ENCODE measurements around the gene HEXD.
"Not testable (repeated sequence)": the region's sequence is repeated elsewhere in the genome, so short reads cannot be mapped to it uniquely, and the experiment has no call there.

The HEXD gene

DNA sequence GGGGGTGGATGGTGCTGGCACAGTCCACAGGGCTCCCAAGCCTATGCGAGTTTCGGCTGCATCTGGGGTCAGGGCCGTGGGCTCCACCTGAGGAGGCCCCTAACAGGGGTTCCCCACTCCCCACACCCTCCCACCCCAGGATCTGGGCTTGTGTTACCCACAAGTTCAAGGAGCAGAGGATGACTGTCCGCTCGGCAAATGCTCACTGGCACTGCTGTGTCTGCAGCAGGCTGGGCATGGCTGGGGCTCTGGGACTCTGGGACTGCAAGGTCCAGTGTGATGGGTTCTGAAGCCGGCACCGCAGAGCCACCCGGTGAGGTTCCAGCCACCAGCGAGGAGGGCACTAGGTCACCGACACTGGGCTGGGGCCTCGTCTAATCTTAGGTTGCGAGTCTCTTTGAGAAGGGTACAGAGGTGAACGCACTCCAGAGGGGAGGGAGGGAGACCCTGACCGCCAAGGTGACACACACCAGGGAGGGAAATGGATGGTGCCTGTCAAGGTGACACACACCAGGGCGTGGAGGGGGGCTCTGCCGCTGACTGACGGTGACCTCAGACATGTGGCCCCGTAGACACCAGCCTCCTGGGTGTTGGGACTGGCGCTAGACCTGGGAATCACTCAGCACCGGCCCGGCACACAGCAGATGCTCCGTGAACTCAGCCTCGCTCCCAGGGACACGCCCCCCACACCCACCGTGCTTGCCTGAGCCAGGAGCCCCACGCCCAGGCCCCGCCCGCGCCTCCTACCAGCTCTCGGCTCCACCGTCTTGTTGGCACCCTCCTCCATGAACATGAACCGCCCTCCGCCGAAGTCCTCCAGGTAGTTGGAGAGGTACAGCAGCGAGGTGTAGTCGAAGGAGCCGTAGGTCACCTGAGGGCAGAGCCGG lies 20.5 kb upstream of the HEXD start:
- no peak for DNase-seq

DNA sequence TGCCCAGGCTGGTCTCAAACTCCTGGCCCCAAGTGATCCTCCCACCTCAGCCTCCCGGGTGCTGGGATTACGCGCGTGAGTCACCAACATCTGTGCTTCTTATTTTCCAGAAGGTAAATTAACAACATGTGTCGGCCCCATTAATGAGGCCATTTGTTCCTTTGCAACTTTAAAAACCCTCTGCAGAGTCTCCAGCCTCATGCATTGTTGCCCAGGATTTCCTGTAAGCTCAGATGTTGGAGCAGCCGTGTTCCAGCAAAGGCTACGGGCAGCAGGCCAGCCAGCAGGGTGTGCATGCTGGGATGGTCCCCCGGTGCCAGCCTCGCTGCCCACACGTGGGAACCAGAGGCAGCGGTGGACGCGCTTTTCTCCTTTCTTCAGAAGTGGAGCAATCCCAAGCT lies 19.1 kb upstream of the HEXD start:
- DNase-seq: no peak

DNA sequence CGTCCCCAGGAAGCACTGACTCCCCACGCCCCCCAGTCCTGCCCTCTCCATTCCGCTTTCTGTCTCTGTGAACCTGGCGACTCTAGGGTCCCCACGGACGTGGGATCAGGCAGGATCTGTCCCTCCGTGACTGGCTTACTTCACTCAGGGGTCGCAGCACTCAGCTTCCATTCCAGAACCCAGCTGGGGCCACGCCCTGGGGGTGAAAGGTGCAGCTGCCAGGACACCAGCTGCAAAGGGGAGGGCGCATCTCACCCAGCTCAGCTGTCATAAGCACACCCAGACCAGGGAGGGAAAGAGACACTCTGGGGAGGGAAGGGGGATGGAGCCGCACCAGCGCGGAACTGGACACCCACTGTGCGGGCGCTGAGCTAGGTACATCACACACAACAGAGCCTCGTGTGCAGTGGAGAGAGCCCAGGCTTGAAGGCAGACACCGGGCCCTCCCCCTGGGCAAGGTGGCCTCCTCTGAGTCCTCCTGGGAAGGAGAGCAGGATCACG lies 18.5 kb upstream of the HEXD start:
- DNase-seq: no peak

DNA sequence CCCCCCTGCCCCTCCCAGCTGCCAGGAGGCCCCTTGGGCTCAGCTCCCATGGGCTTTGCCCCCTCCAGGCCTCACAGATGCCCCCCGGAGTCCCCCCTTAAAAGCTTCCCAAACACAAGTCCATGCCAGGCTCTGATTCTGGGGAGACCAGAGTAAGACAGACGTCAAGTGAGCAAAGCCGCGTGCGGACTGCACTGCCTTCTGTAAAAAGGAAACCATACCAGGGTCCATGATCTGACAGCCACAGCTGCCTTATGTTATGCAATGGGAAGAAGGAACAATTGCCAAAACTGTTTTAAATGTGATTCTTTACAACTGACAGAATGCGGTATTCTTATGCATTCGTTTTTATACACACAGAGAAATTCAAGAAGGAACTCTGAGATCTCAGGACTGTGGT lies 17.9 kb upstream of the HEXD start:
- peak; percentile 83 for DNase-seq

DNA sequence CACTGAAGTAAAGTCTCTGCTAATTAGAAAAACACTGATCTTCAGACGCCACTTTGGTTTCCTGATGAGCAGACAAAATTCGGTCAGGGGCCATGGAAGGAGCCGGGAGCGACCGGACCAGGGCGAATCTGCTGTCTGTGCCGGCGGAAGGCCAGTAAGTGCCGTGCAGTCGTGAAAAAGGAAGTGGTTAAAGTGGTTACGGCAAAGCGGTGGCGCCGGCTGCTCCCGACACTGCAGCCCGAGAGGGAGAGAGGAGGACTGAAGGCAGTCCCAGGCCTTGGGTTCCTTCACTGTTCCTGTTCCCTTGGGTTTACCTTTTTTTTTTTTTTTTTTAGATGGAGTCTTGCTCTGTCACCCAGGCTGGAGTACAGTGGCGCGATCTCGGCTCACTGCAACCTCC lies 17.3 kb upstream of the HEXD start:
- peak; percentile 93 for DNase-seq

DNA sequence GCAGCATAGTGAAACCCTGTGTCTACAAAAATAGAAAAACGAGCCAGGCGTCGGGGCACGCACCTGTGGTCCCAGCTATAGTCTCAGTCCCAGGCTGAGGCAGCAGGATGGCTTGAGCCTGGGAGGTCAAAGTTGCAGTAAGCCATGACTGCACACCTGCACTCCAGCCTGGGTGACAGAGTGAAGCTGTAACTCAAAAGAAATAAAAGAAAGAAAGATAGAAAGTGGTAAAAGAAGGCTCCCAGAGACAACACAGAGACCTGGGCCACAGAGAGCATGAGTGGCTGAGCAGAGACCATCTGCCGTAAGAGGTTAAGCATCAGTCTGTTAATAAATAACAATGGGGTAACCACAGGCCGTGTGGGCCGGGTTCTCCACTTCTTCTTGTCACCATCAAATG lies 15.3 kb upstream of the HEXD start:
- DNase-seq: no peak

DNA sequence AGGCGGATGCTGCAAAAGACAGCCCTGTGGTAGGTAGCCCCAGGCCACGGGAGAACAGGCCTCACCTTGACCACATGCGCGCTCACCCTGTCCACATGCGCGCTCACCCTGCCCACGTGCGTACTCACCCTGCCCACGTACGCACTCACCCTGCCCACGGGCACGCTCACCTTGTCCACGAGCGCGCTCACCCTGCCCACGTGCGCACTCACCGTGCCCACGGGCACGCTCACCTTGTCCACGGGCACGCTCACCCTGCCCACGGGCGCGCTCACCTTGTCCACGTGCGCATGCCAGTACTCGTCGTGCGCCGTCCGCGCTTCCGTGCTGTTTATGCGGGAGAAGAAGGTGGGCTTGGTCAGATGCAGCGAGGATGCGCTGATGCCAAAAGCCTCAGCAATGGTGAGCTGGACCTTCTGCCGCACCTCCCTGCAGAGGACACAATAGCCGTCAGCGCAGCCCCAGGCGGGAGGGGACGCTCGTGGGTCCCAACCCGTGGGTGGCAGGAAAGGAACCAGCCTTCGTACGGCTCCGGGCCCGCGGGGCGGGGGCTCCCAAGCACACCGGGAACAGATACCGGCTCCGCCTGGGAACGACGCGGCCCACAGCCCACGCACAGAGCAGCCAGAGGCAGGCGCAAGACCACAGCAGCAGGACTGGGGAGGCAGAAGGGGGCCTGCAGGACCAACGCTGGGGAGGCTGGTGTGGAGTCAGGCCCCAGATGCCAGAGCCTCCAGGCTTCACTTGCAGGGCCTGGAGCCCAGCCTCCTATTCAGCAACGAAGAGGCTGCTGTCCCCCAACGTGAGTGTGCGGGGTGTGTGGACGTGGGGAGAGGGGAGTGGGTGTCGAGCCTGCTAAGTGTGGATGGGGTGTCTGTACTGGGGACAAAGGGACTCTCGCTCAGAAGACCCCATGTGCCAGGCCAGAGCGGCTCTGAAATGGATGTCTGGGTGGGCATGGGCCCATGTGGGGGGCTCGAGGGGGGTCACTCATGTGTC lies 14.2 kb upstream of the HEXD start:
- DNase-seq: no peak

DNA sequence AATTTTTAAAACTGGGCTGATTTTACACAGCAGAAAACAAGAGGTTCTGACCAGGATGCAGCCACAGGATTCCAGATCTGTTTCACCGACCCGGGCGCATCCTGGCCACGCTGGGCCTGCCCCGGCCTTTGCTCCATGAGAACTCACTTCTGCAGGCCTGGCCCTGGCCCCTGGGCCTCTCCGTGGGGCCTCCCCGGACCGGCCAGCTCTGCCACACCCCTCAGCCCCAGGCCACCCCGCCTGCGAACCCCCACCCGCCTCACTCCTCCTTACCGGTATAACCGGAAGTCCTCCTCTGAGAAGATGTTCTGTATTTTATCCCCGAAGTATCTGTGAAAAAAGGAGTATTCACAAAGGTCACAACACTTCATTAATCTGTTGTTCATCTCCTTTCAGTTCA lies 13.1 kb upstream of the HEXD start:
- DNase-seq: no peak

DNA sequence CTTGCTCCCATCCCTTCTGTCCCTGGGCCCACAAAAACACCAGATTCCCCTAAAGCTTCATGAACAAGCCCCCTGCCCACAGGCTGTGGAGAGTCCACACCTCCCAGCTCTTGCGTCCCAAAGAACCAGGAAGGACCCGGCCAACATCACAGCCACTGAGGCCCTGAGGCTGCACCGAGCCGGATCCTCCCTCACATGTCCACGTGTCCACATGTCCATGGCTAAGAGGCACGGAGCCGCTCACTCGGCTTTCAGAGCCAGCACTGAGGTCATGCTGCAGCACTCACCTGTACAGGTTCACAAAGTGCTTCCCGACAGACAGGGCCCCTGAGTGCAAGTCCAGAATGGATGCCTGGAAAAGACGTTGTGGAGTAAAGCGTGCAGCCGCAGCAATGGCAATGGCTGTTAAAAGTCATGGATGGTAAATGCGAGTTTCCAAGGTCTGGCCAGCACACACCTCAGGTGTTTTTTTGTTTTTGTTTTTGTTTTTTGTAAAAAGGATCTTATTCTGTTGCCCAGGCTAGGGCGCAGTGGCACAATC lies 11.9 kb upstream of the HEXD start:
- DNase-seq: no peak

DNA sequence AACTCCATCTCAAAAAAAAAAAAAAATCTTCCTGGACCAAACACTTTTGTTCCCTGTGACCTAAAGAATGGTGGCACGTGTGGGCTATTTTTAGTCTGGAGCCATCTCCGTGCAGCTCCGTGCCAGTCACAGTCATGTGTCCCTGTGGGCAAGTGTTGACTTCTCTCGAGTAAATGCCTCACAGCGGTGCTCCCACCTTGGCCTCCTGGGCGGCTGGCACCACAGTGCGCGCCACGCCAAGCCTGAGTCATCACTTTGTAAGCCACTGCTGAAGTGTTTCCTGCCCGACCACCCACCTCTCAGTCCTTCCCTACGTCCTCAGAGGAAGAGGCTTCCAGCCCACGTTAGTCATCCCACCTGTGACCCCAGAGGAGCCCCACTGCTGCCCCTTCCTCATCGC lies 10.9 kb upstream of the HEXD start:
- DNase-seq: peak; percentile 41

DNA sequence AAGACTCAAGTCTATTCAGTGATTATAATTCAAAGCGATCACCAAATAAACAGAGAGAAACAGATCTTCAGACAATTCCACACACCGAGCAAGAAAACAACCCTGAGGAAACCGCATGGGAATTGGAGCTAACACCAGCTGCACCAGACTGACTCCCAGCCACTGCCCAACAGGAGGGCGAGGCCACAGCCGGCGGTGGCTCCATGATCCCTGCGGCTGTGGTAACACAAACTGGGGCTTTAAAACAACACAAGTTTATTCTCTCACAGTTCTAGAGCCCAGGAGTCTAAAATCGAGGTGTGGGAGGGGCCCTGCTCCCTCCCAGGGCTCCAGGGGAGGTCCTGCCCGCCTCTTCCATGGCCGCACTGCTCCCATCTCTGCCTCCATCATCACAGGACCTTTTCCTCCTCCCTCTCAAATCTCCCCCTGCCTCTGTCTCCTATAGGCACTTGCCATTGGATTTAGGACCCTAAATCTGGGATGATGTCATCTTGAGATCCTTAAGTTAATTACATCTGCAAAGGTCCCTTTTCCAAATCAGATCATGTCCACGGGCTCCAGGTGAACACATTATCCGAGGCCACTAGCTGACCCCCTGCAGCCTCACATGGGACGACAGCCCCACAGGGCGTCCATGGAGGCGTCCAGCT lies 9.7 kb upstream of the HEXD start:
- DNase-seq: no peak

DNA sequence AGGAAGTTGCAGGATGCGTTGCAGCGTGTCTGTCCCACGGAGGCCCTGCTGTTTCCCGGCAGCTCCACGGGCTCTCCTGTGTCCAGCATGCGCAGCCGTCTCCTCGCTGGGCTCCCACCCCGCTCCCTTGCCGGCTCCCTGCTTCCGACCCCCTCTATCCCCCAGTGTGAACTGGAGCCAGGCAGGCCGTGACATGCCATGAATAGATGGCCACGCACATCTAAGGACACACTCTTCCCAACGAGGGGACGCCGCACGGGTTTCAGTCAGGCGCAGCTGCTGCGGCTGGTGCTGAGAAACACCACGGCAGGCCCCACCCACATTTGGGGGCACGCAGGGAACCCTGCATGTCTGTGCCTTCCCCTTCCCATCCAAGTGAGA lies 9.2 kb upstream of the HEXD start:
- DNase-seq: no peak

DNA sequence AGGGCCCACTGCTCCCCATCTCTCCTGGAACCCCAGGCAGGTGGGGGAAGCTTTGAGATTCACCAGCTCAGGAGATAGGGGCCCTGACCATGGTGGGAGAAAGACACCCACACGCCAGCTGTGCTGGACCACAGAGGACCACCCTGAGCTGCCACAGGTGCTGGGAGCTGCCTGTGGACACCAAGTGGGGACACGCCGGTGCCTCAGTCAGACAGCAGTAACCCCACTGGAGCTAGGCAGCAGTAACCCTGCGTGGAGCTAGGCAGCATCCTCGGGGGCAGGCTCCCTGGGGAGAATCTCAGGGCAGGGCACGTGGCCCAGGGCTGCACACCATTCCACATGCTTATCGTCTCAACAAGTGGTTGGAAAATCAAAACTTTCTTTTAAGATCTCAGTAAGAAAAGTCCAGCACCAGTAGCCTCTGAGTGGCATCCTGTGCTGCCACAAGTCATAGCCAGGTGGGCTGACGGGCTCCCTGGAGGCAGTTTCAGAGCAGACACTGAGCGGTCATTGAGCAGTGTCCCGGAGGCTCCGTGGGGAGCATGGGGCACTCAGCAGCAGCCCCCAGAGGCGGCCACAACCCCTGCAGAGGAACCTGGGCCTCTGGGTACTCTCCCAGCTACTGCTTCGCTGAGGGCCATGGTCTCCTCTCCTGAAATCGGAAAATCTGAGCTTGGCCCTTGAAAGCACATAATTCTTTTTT lies 8.0 kb upstream of the HEXD start:
- no peak for DNase-seq

DNA sequence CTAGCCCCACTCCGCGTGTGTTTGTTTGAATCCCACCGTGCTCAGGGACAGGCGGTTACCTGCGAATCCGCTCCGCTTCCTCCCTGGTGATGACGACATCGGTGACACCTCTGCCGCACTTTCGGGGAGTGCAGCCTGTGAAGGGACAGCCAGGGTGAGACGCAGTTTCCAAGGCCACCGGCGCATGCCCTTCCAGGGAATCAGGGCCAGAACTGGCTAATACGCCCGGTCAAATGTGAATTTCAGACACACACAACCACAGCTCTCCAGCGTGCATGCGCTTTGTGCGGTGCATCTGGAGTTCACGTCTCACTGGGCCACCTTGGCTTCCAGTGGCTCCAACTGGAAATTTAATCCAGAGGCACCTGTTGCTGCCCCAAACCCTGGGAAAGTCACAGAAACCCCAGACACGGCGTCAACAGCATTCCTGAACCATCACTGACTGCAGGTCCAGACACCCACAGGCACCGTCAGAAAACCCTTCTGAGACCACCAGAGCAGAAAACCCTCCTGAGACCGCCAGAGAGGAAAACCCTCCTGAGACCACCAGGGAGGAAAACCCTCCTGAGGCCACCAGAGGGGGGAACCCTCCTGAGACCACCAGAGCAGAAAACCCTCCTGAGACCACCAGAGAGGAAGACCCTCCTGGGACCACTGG lies 6.6 kb upstream of the HEXD start:
- no peak for DNase-seq

DNA sequence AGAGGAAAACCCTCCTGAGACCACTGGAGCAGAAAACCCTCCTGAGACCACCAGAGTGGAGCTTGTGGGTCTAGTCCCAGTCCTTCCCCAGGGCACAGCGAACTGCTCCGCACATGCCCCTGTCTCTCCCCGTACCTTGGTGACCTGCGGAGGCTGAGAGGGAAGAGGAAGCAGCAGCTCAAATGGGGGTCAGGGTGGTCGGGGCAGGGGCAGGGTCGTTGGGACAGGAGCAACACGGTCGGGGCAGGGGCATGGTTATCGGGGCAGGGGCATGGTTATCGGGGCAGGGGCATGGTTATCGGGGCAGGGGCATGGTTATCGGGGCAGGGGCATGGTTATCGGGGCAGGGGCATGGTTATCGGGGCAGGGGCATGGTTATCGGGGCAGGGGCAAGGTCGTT lies 6.1 kb upstream of the HEXD start:
- DNase-seq: not testable (repeated sequence)

DNA sequence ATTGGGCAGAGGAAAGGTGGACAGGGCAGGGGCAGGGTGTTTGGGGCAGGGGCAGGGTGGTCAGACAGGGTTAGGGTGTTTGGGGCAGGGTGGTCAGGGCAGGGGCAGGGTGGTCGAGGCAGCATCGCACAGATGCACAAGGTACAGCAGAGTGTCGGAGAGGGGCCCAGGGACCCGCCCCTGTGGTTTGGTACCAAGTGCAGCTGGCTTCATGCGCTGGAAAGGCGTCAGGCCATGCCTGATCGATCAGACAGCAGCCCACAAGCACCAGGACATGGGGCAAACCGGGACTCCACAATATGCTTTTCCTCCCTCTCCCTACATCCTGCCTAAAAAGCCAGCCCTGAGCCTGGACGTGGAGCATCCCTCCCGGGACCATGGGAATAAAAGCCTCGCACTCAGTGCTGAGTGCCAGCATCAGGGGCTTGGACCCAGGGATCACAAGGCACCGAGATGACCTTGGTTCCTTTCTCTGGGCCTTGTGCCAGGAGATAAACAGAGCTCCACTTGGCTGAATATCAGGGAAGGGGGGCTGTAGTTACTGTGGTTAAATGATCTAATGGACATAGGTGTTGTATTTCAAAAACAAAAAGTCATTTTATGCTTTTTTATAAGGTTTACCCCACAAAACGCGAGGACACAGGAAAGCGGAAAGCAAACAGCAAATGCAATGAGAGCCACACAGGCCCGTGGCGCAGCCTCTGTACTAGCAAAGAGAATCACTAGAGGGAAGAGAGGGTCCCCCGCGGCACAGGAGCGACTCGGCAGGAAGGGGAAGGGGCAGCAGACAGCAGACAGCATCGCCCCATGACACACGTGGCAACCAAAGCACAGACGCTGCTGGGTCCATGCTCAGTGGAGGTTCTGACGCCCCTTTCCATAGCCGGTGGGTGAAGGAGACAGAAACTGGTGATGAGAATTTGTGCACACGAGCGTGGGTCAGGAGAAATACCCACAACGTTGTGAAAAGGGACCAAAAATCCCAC lies 5.3 kb upstream of the HEXD start:
- DNase-seq: peak; percentile 35

DNA sequence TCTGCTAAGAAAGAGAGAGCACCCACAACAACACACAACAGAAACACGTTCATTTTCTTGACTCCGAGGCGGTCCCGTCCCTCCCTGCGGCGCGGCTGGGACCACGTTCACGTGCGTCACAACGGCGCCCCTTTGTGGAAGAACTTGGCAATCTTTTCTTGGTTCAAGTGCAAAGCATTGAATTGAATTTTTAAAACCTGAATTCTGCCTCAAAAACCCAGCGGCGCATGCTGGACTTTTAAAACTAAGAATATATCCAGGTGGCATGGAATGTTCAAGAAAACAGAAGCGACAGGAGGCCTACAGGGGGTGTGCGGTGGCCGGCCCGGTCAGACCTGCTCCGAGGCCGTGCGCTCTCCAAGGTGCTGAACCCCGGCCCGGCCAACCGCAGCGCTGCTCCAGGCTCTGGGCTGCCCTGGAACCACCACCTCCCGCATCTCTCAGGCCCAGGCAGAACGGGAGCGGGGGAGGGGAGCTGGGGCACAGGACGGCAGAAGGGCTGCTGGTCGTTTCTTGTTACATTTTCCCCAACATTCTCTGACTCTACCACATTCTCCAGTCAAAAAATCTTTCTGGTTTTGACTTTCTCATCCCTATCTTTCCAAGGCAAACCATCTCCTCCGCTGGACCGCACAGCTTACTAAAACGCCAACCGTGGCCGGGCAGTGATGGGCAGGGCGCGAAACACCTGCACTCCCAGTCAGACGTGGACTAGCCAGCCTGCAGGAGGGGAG lies 3.4 kb upstream of the HEXD start:
- peak; percentile 87 for DNase-seq

DNA sequence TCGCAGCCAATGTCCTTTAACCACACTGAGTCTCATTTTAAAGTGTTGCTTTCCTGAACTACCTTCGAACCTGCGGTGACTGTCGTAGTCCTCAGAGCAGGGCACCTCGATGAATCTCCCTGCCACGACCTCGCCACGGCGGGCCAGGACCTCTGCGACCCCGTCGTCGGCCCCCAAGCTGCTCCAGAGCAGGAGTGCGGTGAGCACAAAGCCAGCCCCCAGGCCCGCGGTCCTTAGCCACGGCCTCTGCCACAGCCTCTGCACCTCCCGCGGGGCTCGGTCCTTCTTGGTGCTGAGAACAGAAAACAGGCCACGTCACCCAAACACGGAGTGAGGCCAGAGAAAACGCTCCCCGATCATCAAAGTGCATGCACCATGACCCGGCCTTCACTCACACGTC lies 2.8 kb upstream of the HEXD start:
- no peak for DNase-seq

DNA sequence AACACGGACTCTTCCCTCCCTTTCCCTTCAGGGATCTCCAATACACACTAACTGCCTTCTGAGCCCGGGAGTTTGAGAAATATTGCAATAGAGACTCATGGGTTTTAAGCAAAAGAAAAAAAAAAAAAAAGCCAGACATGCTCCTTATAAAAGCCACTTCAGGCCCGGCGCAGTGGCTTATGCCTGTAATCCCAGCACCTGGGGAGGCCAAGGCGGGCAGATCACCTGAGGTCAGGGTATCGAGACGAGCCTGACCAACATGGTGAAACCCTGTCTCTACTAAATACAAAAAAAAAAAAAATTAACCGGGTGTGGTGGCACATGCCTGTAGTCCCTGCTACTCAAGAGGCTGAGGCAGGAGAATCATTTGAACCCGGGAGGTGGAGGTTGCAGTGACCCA lies 2.4 kb upstream of the HEXD start:
- no peak for DNase-seq

DNA sequence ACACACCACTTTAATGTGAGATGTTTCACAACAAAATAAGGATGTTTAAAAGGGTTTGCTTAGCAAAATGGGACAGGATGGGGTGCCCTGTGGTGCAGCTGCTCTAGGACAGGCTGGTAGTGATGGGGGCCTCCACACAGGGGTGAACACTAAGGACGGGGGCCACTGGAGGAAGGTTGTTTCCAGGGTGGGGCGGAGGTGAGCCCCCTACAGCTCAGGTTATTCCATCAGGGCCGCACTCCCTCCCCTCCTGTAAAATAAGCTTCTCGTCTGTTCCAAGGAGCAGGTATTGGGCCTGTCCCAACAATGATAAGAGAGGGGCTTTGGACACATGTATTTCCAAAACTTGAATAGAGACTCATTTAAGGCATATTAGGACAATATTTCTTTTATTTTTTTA lies 1.9 kb upstream of the HEXD start:
- no peak for DNase-seq
